HCT116 (cell line): ENCODE measurements around the gene SYP. TPM values are rescaled to one million over a fixed set of nuclear protein-coding genes. Genes with fewer than 3 reads are reported as not detected.

Experiments
- ATAC-seq: fragments of 200-7000 bp; cut with Tn5 transposase; 2 replicates; pipeline ENCODE4 v1.9.1; 2020; ENCODE audit warnings: mild to moderate bottlenecking, moderate library complexity
- BruUV-seq: library from RNA; stranded (reverse); fragments of 400-500 nt; replicated peaks from 2 replicates; lab custom pipeline; 2021; lab: Mats Ljungman, UMichigan
- CTCF ChIA-PET: fragments of 300-600 bp; sonication (Branson Sonifier 250); formaldehyde crosslinking; loops from one replicate; lab custom pipeline; 2021; ENCODE audit warnings: antibody characterized with exemption; lab: Charles Lee
- POLR2A ChIA-PET: fragments of 300-600, 350-600 bp; sonication (Branson Sonifier 250); formaldehyde crosslinking; loops from one replicate; lab custom pipeline; 2021; ENCODE audit warnings: antibody characterized with exemption; lab: Charles Lee
- RAD21 ChIA-PET, 2 experiments: fragments of 300-600 bp; sonication (Branson Sonifier 250); formaldehyde crosslinking; loops; one replicate each; lab custom pipeline; 2023; ENCODE audit warnings: low total read pairs in 2 of 2; ENCODE audit not compliant: uncharacterized antibody in 2 of 2, unreplicated experiment in 2 of 2, low non-redundant PET in 1 of 2; lab: Charles Lee
- DNase-seq: peaks from one replicate; pipeline ENCODE4 v3.0.0-alpha.2; 2010; ENCODE audit warnings: low read depth, low spot score
- H2AFZ ChIP-seq: fragments of 200-600 bp; shearing (Covaris generic), sonication (generic); 2 replicates; pipeline ENCODE4 v1.6.1; 2017; ENCODE audit warnings: low read depth, mixed run types, mixed read lengths, antibody characterized with exemption, low read length; ENCODE audit not compliant: poor library complexity, severe bottlenecking
- H3K27ac ChIP-seq: 2 replicates; pipeline ENCODE4 v1.5.1; 2012; ENCODE audit warnings: low read depth, low read length
- H3K27me3 ChIP-seq: fragments of 200-600 bp; sonication (generic); 2 replicates; pipeline ENCODE4 v1.6.1; 2016; ENCODE audit warnings: mixed run types, low read length, mixed read lengths; ENCODE audit not compliant: insufficient read depth
- H3K36me3 ChIP-seq, 2 experiments: fragments of 200-500 bp in 1 of 2; fragments of 200-600 bp in 1 of 2; sonication (Bioruptor generic) in 1 of 2; sonication (generic) in 1 of 2; 2 replicates each; pipeline versions ENCODE4 v1.5.1 to v1.6.1; 2014 to 2016; ENCODE audit warnings: low read length in 2 of 2, inconsistent platforms in 1 of 2, mixed read lengths in 1 of 2, mixed run types in 1 of 2; ENCODE audit not compliant: insufficient read depth in 2 of 2, control insufficient read depth in 1 of 2
- H3K4me1 ChIP-seq, 2 experiments: fragments of 200-600 bp in 1 of 2; sonication (generic) in 1 of 2; 2 replicates each; pipeline versions ENCODE4 v1.5.1 to v1.6.1; 2012 to 2017; ENCODE audit warnings: low read length in 2 of 2, inconsistent platforms in 1 of 2, mild to moderate bottlenecking in 1 of 2, mixed read lengths in 1 of 2, mixed run types in 1 of 2, moderate library complexity in 1 of 2; ENCODE audit not compliant: insufficient read depth in 2 of 2, control insufficient read depth in 1 of 2
- H3K4me2 ChIP-seq: fragments of 200-600 bp; sonication (generic); 2 replicates; pipeline ENCODE4 v1.6.1; 2017; ENCODE audit warnings: mixed run types, low read length, mixed read lengths
- H3K4me3 ChIP-seq, 2 experiments: fragments of 200-600 bp in 1 of 2; sonication (generic) in 1 of 2; replicated peaks in 1 of 2; 2 replicates each; pipeline ENCODE4 v1.5.1; 2011 to 2016; ENCODE audit warnings: low read length in 2 of 2, control low read depth in 1 of 2, low read depth in 1 of 2, mild to moderate bottlenecking in 1 of 2, mixed read lengths in 1 of 2, mixed run types in 1 of 2
- H3K79me2 ChIP-seq: fragments of 200-600 bp; sonication (generic); 2 replicates; pipeline ENCODE4 v1.6.1; 2017; ENCODE audit warnings: mild to moderate bottlenecking, mixed run types, low read length, moderate library complexity, mixed read lengths; ENCODE audit not compliant: insufficient read depth
- H3K9ac ChIP-seq: fragments of 200-600 bp; sonication (generic); 2 replicates; pipeline ENCODE4 v1.6.1; 2016; ENCODE audit warnings: low read length, mixed read lengths
- H3K9me2 ChIP-seq: fragments of 200-600 bp; sonication (generic), shearing (Covaris generic); 2 replicates; pipeline ENCODE4 v1.6.1; 2017; ENCODE audit warnings: mixed run types, mild to moderate bottlenecking, moderate library complexity; ENCODE audit not compliant: insufficient read depth
- H3K9me3 ChIP-seq, 2 experiments: fragments of 200-500 bp in 1 of 2; fragments of 200-600 bp in 1 of 2; sonication (Bioruptor generic) in 1 of 2; sonication (generic) in 1 of 2; 2 replicates each; pipeline ENCODE4 v1.6.1; 2014 to 2017; ENCODE audit warnings: low read length in 2 of 2, mixed read lengths in 2 of 2, inconsistent platforms in 1 of 2, low read depth in 1 of 2, mild to moderate bottlenecking in 1 of 2, mixed run types in 1 of 2, moderate library complexity in 1 of 2; ENCODE audit not compliant: control insufficient read depth in 1 of 2, insufficient read depth in 1 of 2
- H4K20me1 ChIP-seq: fragments of 200-600 bp; sonication (generic), shearing (Covaris generic); 2 replicates; pipeline ENCODE4 v1.6.1; 2017; ENCODE audit warnings: mixed run types, mild to moderate bottlenecking, moderate library complexity; ENCODE audit not compliant: insufficient read depth
- CEBPB ChIP-seq: IDR thresholded peaks from 2 replicates; pipeline ENCODE4 v1.6.1; 2012; ENCODE audit warnings: low read depth
- EGR1 ChIP-seq: IDR thresholded peaks from 2 replicates; pipeline ENCODE4 v1.6.1; 2012; ENCODE audit warnings: low read depth
- EZH2 ChIP-seq: fragments of 200-600 bp; sonication (generic); IDR thresholded peaks from 2 replicates; pipeline ENCODE4 v1.6.1; 2017; ENCODE audit warnings: antibody characterized with exemption, mixed run types
- EZH2phosphoT487 ChIP-seq: fragments of 200-600 bp; IDR thresholded peaks from 2 replicates; pipeline ENCODE4 v1.6.1; 2018; ENCODE audit warnings: antibody characterized with exemption, borderline replicate concordance
- JUND ChIP-seq: IDR thresholded peaks from 2 replicates; pipeline ENCODE4 v1.6.1; 2012
- POLR2A ChIP-seq: IDR thresholded peaks from 2 replicates; pipeline ENCODE4 v1.7.0; 2011; ENCODE audit warnings: borderline replicate concordance; ENCODE audit not compliant: insufficient read depth, insufficient read length; ENCODE audit errors: extremely low read depth
- RAD21 ChIP-seq: IDR thresholded peaks from 2 replicates; pipeline ENCODE4 v1.6.1; 2012; ENCODE audit warnings: low read depth, mild to moderate bottlenecking
- SP1 ChIP-seq: IDR thresholded peaks from 2 replicates; pipeline ENCODE4 v1.6.1; 2012; ENCODE audit warnings: low read depth
- SRF ChIP-seq: IDR thresholded peaks from 2 replicates; pipeline ENCODE4 v1.6.1; 2012; ENCODE audit warnings: low read depth
- TCF7L2 ChIP-seq: IDR thresholded peaks from 2 replicates; pipeline ENCODE4 v1.7.0; 2011; ENCODE audit warnings: borderline replicate concordance, inconsistent platforms; ENCODE audit not compliant: insufficient read depth, insufficient read length; ENCODE audit errors: extremely low read depth
- YY1 ChIP-seq: IDR thresholded peaks from 2 replicates; pipeline ENCODE4 v1.6.1; 2011; ENCODE audit warnings: low read length, low read depth, moderate library complexity, mild to moderate bottlenecking; ENCODE audit not compliant: insufficient replicate concordance; ENCODE audit errors: extremely low read depth
- ZFX ChIP-seq: fragments of 450-650 bp; IDR thresholded peaks from 2 replicates; pipeline ENCODE4 v1.6.1; 2017
- intact Hi-C: fragments of 100-400 bp; cut with micrococcal nuclease; formaldehyde crosslinking; loops from 2 replicates; pipeline ENCODE4 v1.10.0; 2022
- total RNA-seq: library from RNA; stranded (reverse); gene quantifications from one replicate; pipeline ENCODE4 v1.2.1, GENCODE V29; 2021; ENCODE audit not compliant: unreplicated experiment
- TF ChIP-seq, protein P1 (sequence below), 3 experiments: fragments of 200-600 bp in 1 of 3; sonication (generic) in 1 of 3; IDR thresholded peaks in 2 of 3; conservative IDR thresholded peaks in 1 of 3; 2 replicates each; pipeline ENCODE4 v1.5.1; 2012 to 2017; ENCODE audit warnings: low read depth in 2 of 3, low read length in 2 of 3, antibody characterized with exemption in 1 of 3, borderline replicate concordance in 1 of 3, control low read depth in 1 of 3, mild to moderate bottlenecking in 1 of 3, mixed read lengths in 1 of 3, mixed run types in 1 of 3, moderate library complexity in 1 of 3; ENCODE audit not compliant: insufficient read depth in 1 of 3
- TF ChIP-seq, protein P2 (sequence below): IDR thresholded peaks from 2 replicates; pipeline ENCODE4 v1.6.1; 2012; ENCODE audit warnings: low read depth
- TF ChIP-seq, protein P3 (sequence below): IDR thresholded peaks from 2 replicates; pipeline ENCODE4 v1.6.1; 2012

Gene SYP
- total RNA-seq, 1 experiment from 2014 or later, result 1.2 TPM

DNA sequence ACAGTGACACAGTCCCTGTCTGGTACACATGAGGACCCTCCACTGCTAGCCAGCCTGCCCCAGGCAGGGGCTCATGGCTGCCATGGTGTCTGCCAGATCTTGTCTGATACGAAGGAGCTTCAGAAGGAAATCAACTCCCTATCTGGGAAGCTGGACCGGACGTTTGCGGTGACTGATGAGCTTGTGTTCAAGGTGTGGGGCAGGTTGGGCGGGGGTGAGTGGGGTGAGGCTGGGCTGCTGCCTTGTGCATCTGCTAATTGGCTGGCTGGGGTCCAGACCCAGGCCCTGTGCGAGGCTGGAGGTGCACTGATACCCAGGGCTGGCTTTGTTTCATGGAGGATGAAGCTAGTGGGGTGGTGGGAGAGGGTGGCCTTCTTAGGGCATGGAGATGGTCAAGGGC is 49.1 kb upstream of the SYP start (continued):
- TF ChIP-seq, protein P1, sequence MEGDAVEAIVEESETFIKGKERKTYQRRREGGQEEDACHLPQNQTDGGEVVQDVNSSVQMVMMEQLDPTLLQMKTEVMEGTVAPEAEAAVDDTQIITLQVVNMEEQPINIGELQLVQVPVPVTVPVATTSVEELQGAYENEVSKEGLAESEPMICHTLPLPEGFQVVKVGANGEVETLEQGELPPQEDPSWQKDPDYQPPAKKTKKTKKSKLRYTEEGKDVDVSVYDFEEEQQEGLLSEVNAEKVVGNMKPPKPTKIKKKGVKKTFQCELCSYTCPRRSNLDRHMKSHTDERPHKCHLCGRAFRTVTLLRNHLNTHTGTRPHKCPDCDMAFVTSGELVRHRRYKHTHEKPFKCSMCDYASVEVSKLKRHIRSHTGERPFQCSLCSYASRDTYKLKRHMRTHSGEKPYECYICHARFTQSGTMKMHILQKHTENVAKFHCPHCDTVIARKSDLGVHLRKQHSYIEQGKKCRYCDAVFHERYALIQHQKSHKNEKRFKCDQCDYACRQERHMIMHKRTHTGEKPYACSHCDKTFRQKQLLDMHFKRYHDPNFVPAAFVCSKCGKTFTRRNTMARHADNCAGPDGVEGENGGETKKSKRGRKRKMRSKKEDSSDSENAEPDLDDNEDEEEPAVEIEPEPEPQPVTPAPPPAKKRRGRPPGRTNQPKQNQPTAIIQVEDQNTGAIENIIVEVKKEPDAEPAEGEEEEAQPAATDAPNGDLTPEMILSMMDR (IDR thresholded peaks at IDR 0.05 in 2 of 3, conservative IDR thresholded peaks at IDR 0.05 in 1 of 3; ENCODE audit: borderline replicate concordance in 1 of 3, insufficient read depth in 1 of 3, low read depth in 2 of 3, low read length in 2 of 3), result no peak
- TF ChIP-seq YY1 (no peak), POLR2A (no peak)
- TF ChIP-seq, protein P2, sequence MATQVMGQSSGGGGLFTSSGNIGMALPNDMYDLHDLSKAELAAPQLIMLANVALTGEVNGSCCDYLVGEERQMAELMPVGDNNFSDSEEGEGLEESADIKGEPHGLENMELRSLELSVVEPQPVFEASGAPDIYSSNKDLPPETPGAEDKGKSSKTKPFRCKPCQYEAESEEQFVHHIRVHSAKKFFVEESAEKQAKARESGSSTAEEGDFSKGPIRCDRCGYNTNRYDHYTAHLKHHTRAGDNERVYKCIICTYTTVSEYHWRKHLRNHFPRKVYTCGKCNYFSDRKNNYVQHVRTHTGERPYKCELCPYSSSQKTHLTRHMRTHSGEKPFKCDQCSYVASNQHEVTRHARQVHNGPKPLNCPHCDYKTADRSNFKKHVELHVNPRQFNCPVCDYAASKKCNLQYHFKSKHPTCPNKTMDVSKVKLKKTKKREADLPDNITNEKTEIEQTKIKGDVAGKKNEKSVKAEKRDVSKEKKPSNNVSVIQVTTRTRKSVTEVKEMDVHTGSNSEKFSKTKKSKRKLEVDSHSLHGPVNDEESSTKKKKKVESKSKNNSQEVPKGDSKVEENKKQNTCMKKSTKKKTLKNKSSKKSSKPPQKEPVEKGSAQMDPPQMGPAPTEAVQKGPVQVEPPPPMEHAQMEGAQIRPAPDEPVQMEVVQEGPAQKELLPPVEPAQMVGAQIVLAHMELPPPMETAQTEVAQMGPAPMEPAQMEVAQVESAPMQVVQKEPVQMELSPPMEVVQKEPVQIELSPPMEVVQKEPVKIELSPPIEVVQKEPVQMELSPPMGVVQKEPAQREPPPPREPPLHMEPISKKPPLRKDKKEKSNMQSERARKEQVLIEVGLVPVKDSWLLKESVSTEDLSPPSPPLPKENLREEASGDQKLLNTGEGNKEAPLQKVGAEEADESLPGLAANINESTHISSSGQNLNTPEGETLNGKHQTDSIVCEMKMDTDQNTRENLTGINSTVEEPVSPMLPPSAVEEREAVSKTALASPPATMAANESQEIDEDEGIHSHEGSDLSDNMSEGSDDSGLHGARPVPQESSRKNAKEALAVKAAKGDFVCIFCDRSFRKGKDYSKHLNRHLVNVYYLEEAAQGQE, result no peak
- TF ChIP-seq, all 23 proteins: peak for 0

DNA sequence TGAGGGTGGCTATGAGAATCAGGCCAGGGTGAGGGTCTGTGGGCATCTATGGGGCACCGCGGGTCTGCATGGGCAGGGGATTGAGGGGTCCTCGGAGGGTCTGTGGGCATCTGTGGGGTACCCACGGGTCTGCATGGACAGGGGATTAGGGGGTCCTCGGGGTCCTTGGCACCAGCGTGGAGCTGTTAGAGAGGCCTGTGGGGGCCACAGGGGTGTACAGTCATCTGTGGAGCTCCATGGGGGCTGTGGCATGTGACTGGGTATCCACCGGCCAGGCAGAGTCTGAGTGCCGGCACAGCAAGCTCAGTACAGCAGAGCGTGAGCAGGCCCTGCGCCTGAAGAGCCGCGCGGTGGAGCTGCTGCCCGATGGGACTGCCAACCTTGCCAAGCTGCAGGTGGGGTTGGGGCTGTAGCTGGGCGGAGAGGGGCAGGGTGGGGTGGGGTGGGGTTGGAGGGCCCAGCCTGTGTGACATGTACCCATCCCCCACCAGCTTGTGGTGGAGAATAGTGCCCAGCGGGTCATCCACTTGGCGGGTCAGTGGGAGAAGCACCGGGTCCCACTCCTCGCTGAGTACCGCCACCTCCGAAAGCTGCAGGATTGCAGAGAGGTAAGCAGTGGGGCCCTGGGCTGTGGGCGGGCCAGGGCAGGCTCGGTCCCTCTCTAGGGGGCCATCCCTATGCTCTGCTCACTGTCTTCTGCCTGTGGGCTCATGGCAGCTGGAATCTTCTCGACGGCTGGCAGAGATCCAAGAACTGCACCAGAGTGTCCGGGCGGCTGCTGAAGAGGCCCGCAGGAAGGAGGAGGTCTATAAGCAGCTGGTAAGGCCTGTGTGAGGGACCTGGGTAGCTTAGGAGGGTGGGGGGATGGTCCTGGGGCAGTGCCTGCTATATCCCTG is 48.2 kb upstream of the SYP start:
- no peaks in the 10 kb centered on the region for H3K9me2 ChIP-seq
- H3K4me2 ChIP-seq, result no peak overlapping the region
- H3K9me3 ChIP-seq, result no peaks in the 10 kb centered on the region
- ATAC-seq, result no peak
- ChIA-PET POLR2A (no interaction called here), CTCF (no interaction called here), RAD21 (no interaction called here)
- no peak overlapping the region for H3K4me3 ChIP-seq
- no peak overlapping the region for H3K9ac ChIP-seq
- no peaks in the 10 kb centered on the region for H3K79me2 ChIP-seq
- intact Hi-C loops, result no loop called here
- H4K20me1 ChIP-seq, result no peaks in the 10 kb centered on the region
- H2AFZ ChIP-seq, result no peak overlapping the region
- H3K27me3 ChIP-seq, result no peaks in the 10 kb centered on the region
- no peaks in the 10 kb centered on the region for H3K36me3 ChIP-seq
- no TSS peak for BruUV-seq
- no peaks in the 10 kb centered on the region for H3K4me1 ChIP-seq
- DNase-seq, result no peak
- no peak overlapping the region for H3K27ac ChIP-seq
- TF ChIP-seq RAD21, result no peak
- TF ChIP-seq JUND, result no peak
- TF ChIP-seq EZH2, result no peak
- TF ChIP-seq, protein P1 (IDR thresholded peaks at IDR 0.05 in 2 of 3, conservative IDR thresholded peaks at IDR 0.05 in 1 of 3; ENCODE audit: borderline replicate concordance in 1 of 3, insufficient read depth in 1 of 3, low read depth in 2 of 3, low read length in 2 of 3), result no peak
- TF ChIP-seq YY1, result no peak
- no peak for TF ChIP-seq SP1
- no peak for TF ChIP-seq CEBPB
- TF ChIP-seq ZFX, result no peak
- TF ChIP-seq TCF7L2, result no peak
- TF ChIP-seq EZH2phosphoT487, result no peak
- TF ChIP-seq, protein P3, sequence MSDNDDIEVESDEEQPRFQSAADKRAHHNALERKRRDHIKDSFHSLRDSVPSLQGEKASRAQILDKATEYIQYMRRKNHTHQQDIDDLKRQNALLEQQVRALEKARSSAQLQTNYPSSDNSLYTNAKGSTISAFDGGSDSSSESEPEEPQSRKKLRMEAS, result no peak
- TF ChIP-seq EGR1, result no peak
- no peak for TF ChIP-seq SRF
